ENCODE measurements around the gene SAMD3. TPM values are rescaled to one million over a fixed set of nuclear protein-coding genes. Genes with fewer than 3 reads are reported as not detected.

Gene SAMD3
- total and polyA plus RNA-seq, 2 donors (not counting 3 experiments of a cell fraction or from before 2014, with no cell fraction given), result not detected

- intact Hi-C loops (cut with micrococcal nuclease) (no loop called here), dilution Hi-C loops (cut with MboI; ENCODE audit: extremely low pct_ligation_motif_present, low sequenced_read_pairs) (no loop called here)
- Histone ChIP-seq H3K9me1 (replicated peaks; ENCODE audit: control insufficient read depth, extremely low read depth, insufficient read depth, low read length) (no peaks in the 10 kb centered on the region), H3K4me1 (ENCODE audit: control insufficient read depth, extremely low read depth, insufficient read depth, low read length) (no peaks in the 10 kb centered on the region), H3K36me3 (ENCODE audit: control insufficient read depth in 2 of 2, extremely low read depth in 1 of 2, insufficient read depth in 2 of 2, low read length in 2 of 2) (peaks cover 0 to 2% of the 10 kb centered on the region in 2 experiments), H3K4me2 (ENCODE audit: insufficient read depth, low read length) (no peak overlapping the region), H3K9me3 (replicated peaks; ENCODE audit: control insufficient read depth, insufficient read depth, low read length) (no peaks in the 10 kb centered on the region), H4K20me1 (replicated peaks; ENCODE audit: control insufficient read depth, extremely low read depth, insufficient read depth, low read length) (no peaks in the 10 kb centered on the region), H2AFZ (ENCODE audit: low read depth, low read length) (no peak overlapping the region), H3K27ac (ENCODE audit: insufficient read depth, low read depth, low read length) (no peak overlapping the region), H3K9ac (replicated peaks; ENCODE audit: extremely low read depth, insufficient read depth, low read length) (no peak overlapping the region), H3K4me3 (replicated peaks in 1 of 3; ENCODE audit: insufficient read depth in 1 of 3, low read depth in 1 of 3, low read length in 3 of 3) (no peak overlapping the region), H3K27me3 (ENCODE audit: control insufficient read depth in 2 of 2, insufficient read depth in 2 of 2, low read length in 2 of 2) (no peaks in the 10 kb centered on the region), H3K79me2 (ENCODE audit: control insufficient read depth, insufficient read depth, low read length) (peaks cover 5% of the 10 kb centered on the region)
- DNase-seq (ENCODE audit: low read depth, low spot score) (no peak), FAIRE-seq (no peak)
- TF ChIP-seq JUN (IDR thresholded peaks at IDR 0.05; ENCODE audit: borderline replicate concordance, insufficient read depth, insufficient read length, low read depth) (no peak), GATA2 (IDR thresholded peaks at IDR 0.05; ENCODE audit: insufficient read depth, insufficient read length, low read depth, low read length) (no peak), CTCF (IDR thresholded peaks at IDR 0.05; ENCODE audit: extremely low read depth in 1 of 2, insufficient read depth in 1 of 2, low read depth in 1 of 2, low read length in 2 of 2) (no peak), MAX (IDR thresholded peaks at IDR 0.05; ENCODE audit: insufficient read depth, insufficient read length) (no peak), POLR2A (IDR thresholded peaks at IDR 0.05; ENCODE audit: low read depth, low read length) (no peak), MYC (IDR thresholded peaks at IDR 0.05; ENCODE audit: low read depth, low read length) (no peak), POLR2AphosphoS5 (IDR thresholded peaks at IDR 0.05; ENCODE audit: insufficient read depth, low read depth, low read length) (no peak), EZH2 (IDR thresholded peaks at IDR 0.05; ENCODE audit: borderline replicate concordance, low read depth, low read length, severe bottlenecking) (no peak), FOS (IDR thresholded peaks at IDR 0.05; ENCODE audit: borderline replicate concordance, insufficient read depth, low read length) (no peak)
- POLR2A ChIA-PET, result no interaction called here
- no TSS peak for BruUV-seq (replicated peaks)
- CTCF ChIA-PET, result interaction anchor here (1.1 kb wide), 1 partner anchor 10 kb away, joined by 3 read pairs; no protein-coding TSS in a partner anchor
Measured at GRCh38 chr6:130113201-130113710, 109.5 kb downstream of the SAMD3 start.

Data from endothelial cell of umbilical vein (primary cell).